CD14-positive monocyte (primary cell): Measurements from ENCODE around the gene KYNU. TPM values are rescaled to one million over a fixed set of nuclear protein-coding genes. Genes with fewer than 3 reads are reported as not detected.

Experiments
- DNase-seq, 3 donors: peaks; one replicate each; pipeline ENCODE4 v3.0.0-alpha.2; 2011 to 2022
- H2AFZ ChIP-seq: 2 replicates; pipeline ENCODE4 v1.6.0; 2012; ENCODE audit warnings: mild to moderate bottlenecking, low read depth, low read length, inconsistent platforms; ENCODE audit not compliant: insufficient read depth, poor library complexity, severe bottlenecking
- H3K27ac ChIP-seq, 2 donors: 1 replicate in 1 of 2; 2 replicates in 1 of 2; pipeline ENCODE4 v1.5.1; 2012 to 2013; ENCODE audit warnings: low read length in 2 of 2, control low read depth in 1 of 2, inconsistent platforms in 1 of 2, low read depth in 1 of 2, mild to moderate bottlenecking in 1 of 2
- H3K27me3 ChIP-seq, 2 donors: one replicate each; pipeline versions ENCODE4 v1.6.0 to v1.6.1; 2011 to 2013; ENCODE audit warnings: low read length in 2 of 2; ENCODE audit not compliant: control insufficient read depth in 2 of 2, insufficient read depth in 2 of 2
- H3K36me3 ChIP-seq, 2 donors: replicated peaks in 1 of 2; 1 replicate in 1 of 2; 2 replicates in 1 of 2; pipeline versions ENCODE4 v1.5.1 to v1.6.1; 2012 to 2013; ENCODE audit warnings: low read length in 2 of 2, control low read depth in 1 of 2, inconsistent platforms in 1 of 2, mild to moderate bottlenecking in 1 of 2; ENCODE audit not compliant: insufficient read depth in 2 of 2, control insufficient read depth in 1 of 2
- H3K4me1 ChIP-seq, 2 donors: 1 replicate in 1 of 2; 2 replicates in 1 of 2; pipeline versions ENCODE4 v1.5.1 to v1.6.1; 2012 to 2013; ENCODE audit warnings: low read length in 2 of 2, control low read depth in 1 of 2, inconsistent platforms in 1 of 2, mild to moderate bottlenecking in 1 of 2, moderate library complexity in 1 of 2; ENCODE audit not compliant: insufficient read depth in 2 of 2, control insufficient read depth in 1 of 2
- H3K4me2 ChIP-seq: replicated peaks from 2 replicates; pipeline ENCODE3; 2012; ENCODE audit warnings: low read length, moderate library complexity, mild to moderate bottlenecking; ENCODE audit not compliant: poor library complexity, severe bottlenecking; ENCODE audit errors: extremely low read depth
- H3K4me3 ChIP-seq, 3 experiments: fragments of 200-600 bp in 1 of 3; sonication (generic) in 1 of 3; replicated peaks in 1 of 3; 1 replicate in 2 of 3; 2 replicates in 1 of 3; pipeline ENCODE4 v1.5.1; 2011 to 2013; ENCODE audit warnings: low read length in 3 of 3, mild to moderate bottlenecking in 3 of 3, control low read depth in 2 of 3, low read depth in 2 of 3, inconsistent platforms in 1 of 3, moderate library complexity in 1 of 3
- H3K79me2 ChIP-seq: 2 replicates; pipeline ENCODE4 v1.6.0; 2012; ENCODE audit warnings: mild to moderate bottlenecking, control low read depth, inconsistent platforms, low read length, moderate library complexity; ENCODE audit not compliant: insufficient read depth
- H3K9ac ChIP-seq: 2 replicates; pipeline ENCODE4 v1.6.0; 2017; ENCODE audit warnings: low read length, mild to moderate bottlenecking; ENCODE audit not compliant: insufficient read depth, poor library complexity, severe bottlenecking
- H3K9me3 ChIP-seq, 2 donors: replicated peaks in 1 of 2; 1 replicate in 1 of 2; 2 replicates in 1 of 2; pipeline versions ENCODE4 v1.5.1 to v1.6.1; 2012 to 2013; ENCODE audit warnings: low read length in 2 of 2, control low read depth in 1 of 2; ENCODE audit not compliant: control insufficient read depth in 1 of 2, insufficient read depth in 1 of 2
- H4K20me1 ChIP-seq: 2 replicates; pipeline ENCODE4 v1.6.0; 2012; ENCODE audit warnings: mild to moderate bottlenecking, low read length, control low read depth, moderate library complexity; ENCODE audit not compliant: insufficient read depth
- H3K27ac Mint-ChIP-seq, 7 donors: one replicate each; pipeline ENCODE4 v1.8.0; 2020; ENCODE audit warnings: mild to moderate bottlenecking in 7 of 7, mixed read lengths in 7 of 7, moderate library complexity in 6 of 7, inconsistent platforms in 2 of 7
- H3K27me3 Mint-ChIP-seq, 3 donors: one replicate each; pipeline ENCODE4 v1.8.0; 2021 to 2022; ENCODE audit warnings: low read depth in 3 of 3, mild to moderate bottlenecking in 3 of 3, mixed read lengths in 3 of 3, moderate library complexity in 3 of 3, inconsistent platforms in 1 of 3
- H3K36me3 Mint-ChIP-seq, 2 donors: one replicate each; pipeline ENCODE4 v1.8.0; 2020; ENCODE audit warnings: mixed read lengths in 2 of 2, inconsistent platforms in 1 of 2, mild to moderate bottlenecking in 1 of 2
- H3K4me1 Mint-ChIP-seq: one replicate; pipeline ENCODE4 v1.8.0; 2020; ENCODE audit warnings: mild to moderate bottlenecking, mixed read lengths
- H3K4me3 Mint-ChIP-seq, 2 donors: one replicate each; pipeline ENCODE4 v1.8.0; 2020; ENCODE audit warnings: mild to moderate bottlenecking in 2 of 2, mixed read lengths in 2 of 2, moderate library complexity in 1 of 2
- H3K9me3 Mint-ChIP-seq, 7 donors: one replicate each; pipeline ENCODE4 v1.8.0; 2020 to 2022; ENCODE audit warnings: mixed read lengths in 7 of 7, mild to moderate bottlenecking in 6 of 7, moderate library complexity in 6 of 7, inconsistent platforms in 2 of 7
- WGBS: methylation state at CpG from one replicate; pipeline ENCODE4 v1.1.5; 2013; ENCODE audit warnings: missing lambda C conversion rate; ENCODE audit not compliant: insufficient coverage; 5-methylcytosine and 5-hydroxymethylcytosine counted together
- intact Hi-C, 2 donors: fragments of 100-400 bp; cut with micrococcal nuclease; formaldehyde crosslinking; loops; one replicate each; pipeline versions ENCODE4 v1.15.0 to v1.15.1; 2023
- polyA plus RNA-seq, 3 donors: library from polyadenylated mRNA; depleted of rRNA in 1 of 3; unstranded in 2 of 3; stranded (reverse) in 1 of 3; fragments of 300-500 nt in 2 of 3; fragments of >200 nt in 1 of 3; fragmentation: Illumina TruSeq in 2 of 3; gene quantifications; 1 replicate in 2 of 3; 2 replicates in 1 of 3; pipeline ENCODE4 v1.2.3, GENCODE V29; 2012 to 2021
- TF ChIP-seq, protein P1 (sequence below): fragments of 200-600 bp; IDR thresholded peaks from one replicate; pipeline ENCODE4 v1.8.0; 2022; ENCODE audit warnings: antibody characterized with exemption, mild to moderate bottlenecking

Gene KYNU
- polyA plus RNA-seq, 3 donors = 40.7 to 132 (median 131) TPM

DNA sequence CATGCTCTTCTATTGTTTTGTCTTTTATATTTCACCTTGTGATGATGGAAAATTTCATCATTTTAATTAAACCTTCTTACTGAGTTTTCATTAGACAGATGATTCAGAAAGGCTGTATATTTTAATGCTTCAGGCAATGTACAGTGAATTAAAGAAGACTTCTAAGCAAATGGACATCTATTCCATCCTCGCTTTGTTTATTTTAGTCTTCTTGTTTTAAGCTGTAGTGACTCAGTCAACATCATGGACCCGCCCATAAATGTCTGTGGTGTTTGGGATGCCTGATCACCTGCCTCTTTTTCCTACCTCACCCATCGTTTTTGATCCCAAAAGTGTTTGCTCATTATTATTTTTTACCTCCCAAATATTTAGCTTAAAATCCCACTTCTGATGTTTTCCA lies 43.1 kb downstream of the KYNU start:
- Histone ChIP-seq H3K9me3 (no peaks in the 10 kb centered on the region), H3K27ac (no peak overlapping the region), H3K79me2 (peaks cover 16% of the 10 kb centered on the region), H3K36me3 (peaks cover 69 to 93% of the 10 kb centered on the region in 2 donors), H4K20me1 (peaks cover 97% of the 10 kb centered on the region), H3K4me3 (no peak overlapping the region), H3K27me3 (no peaks in the 10 kb centered on the region), H2AFZ (no peak overlapping the region), H3K9ac (no peak overlapping the region), H3K4me1 (no peaks in the 10 kb centered on the region), H3K4me2 (no peak overlapping the region)
- Mint-ChIP-seq H3K27me3 (no peaks in the 10 kb centered on the region), H3K4me1 (no peaks in the 10 kb centered on the region), H3K27ac (no peak overlapping the region), H3K9me3 (peaks cover 0 to 6% (median 0%) of the 10 kb centered on the region in 7 donors), H3K36me3 (peaks cover 58 to 63% of the 10 kb centered on the region in 2 donors), H3K4me3 (no peak overlapping the region)
- TF ChIP-seq, protein P1, sequence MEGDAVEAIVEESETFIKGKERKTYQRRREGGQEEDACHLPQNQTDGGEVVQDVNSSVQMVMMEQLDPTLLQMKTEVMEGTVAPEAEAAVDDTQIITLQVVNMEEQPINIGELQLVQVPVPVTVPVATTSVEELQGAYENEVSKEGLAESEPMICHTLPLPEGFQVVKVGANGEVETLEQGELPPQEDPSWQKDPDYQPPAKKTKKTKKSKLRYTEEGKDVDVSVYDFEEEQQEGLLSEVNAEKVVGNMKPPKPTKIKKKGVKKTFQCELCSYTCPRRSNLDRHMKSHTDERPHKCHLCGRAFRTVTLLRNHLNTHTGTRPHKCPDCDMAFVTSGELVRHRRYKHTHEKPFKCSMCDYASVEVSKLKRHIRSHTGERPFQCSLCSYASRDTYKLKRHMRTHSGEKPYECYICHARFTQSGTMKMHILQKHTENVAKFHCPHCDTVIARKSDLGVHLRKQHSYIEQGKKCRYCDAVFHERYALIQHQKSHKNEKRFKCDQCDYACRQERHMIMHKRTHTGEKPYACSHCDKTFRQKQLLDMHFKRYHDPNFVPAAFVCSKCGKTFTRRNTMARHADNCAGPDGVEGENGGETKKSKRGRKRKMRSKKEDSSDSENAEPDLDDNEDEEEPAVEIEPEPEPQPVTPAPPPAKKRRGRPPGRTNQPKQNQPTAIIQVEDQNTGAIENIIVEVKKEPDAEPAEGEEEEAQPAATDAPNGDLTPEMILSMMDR = no peak
- no peak for DNase-seq
- intact Hi-C loops = no loop called here
- WGBS = no CpG with 5 or more reads among the region's 3 CpGs

DNA sequence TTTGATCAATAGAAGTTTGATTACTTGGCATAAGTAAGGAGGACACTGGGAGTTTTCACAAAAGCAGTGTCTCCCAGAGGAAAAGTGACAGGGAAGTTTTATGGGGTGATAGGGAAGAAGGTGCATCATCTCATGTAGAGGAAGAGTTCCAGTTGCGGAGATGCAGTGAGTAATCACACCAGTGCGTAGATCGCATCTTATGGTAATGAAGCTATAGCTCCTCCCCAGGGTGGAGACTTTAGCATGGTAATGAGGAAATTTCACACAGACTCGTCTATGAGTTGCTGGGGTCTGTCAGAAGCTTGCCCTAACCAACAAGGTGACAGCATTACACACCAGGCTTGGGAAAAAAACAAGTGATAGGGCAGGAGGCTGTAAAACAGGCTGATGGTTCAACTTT lies 49.0 kb downstream of the KYNU start:
- no peak overlapping the region for H3K4me2 ChIP-seq
- H4K20me1 ChIP-seq = peaks cover 84% of the 10 kb centered on the region
- H3K36me3 Mint-ChIP-seq = peaks cover 52 to 62% of the 10 kb centered on the region in 2 donors
- intact Hi-C loops = no loop called here
- H3K27ac Mint-ChIP-seq = no peak overlapping the region
- peaks cover 83 to 95% of the 10 kb centered on the region in 2 donors for H3K36me3 ChIP-seq
- H3K27ac ChIP-seq = no peak overlapping the region
- no peaks in the 10 kb centered on the region for H3K9me3 ChIP-seq
- H3K27me3 ChIP-seq = no peaks in the 10 kb centered on the region
- H3K9ac ChIP-seq = no peak overlapping the region
- no peak overlapping the region for H2AFZ ChIP-seq
- no peak overlapping the region for H3K4me3 Mint-ChIP-seq
- peaks cover 12% of the 10 kb centered on the region for H3K79me2 ChIP-seq
- H3K4me1 ChIP-seq = no peaks in the 10 kb centered on the region
- H3K4me3 ChIP-seq = no peak overlapping the region
- peaks cover 0 to 5% (median 3%) of the 10 kb centered on the region in 7 donors for H3K9me3 Mint-ChIP-seq
- WGBS = 93% methylated on average over 4 of the region's 4 CpGs
- TF ChIP-seq, protein P1 = no peak
- peak in 2 of 3 donors; percentile 5 to 16 for DNase-seq
- H3K27me3 Mint-ChIP-seq = peaks cover 0 to 1% (median 0%) of the 10 kb centered on the region in 3 donors
- H3K4me1 Mint-ChIP-seq = no peaks in the 10 kb centered on the region
